ENCODE measurements around the gene PARP12.

Gene PARP12

GRCh38 chr7:140078392-140078791, 15.6 kb upstream of the PARP12 start:
- Histone ChIP-seq H3K9ac (ENCODE audit: low read length) (no peak overlapping the region), H3K18ac (ENCODE audit: low read length) (no peak overlapping the region), H2BK120ac (ENCODE audit: low read depth, low read length) (no peak overlapping the region), H3K79me2 (ENCODE audit: control insufficient read depth, insufficient read depth, low read length) (no peaks in the 10 kb centered on the region), H3K4me1 (ENCODE audit: control insufficient read depth, low read depth, low read length) (no peaks in the 10 kb centered on the region), H3K4me3 (ENCODE audit: low read length) (no peak overlapping the region), H3K4ac (ENCODE audit: low read depth, low read length) (no peak overlapping the region), H2BK5ac (ENCODE audit: low read length) (no peak overlapping the region), H3K4me2 (ENCODE audit: low read length) (no peak overlapping the region), H3K27ac (ENCODE audit: low read depth, low read length) (no peak overlapping the region), H4K5ac (ENCODE audit: low read length) (no peak overlapping the region), H4K8ac (ENCODE audit: low read depth, low read length) (no peak overlapping the region), H2BK15ac (replicated peaks; ENCODE audit: low read depth) (no peak overlapping the region), H3K56ac (ENCODE audit: low read length) (peak overlapping the region; percentile 25), H3K23ac (ENCODE audit: low read length) (peak overlapping the region; percentile 80), H2AK5ac (ENCODE audit: low read length) (no peak overlapping the region), H3K27me3 (ENCODE audit: insufficient read depth, low read length, poor library complexity) (no peaks in the 10 kb centered on the region), H3K79me1 (ENCODE audit: low read length) (no peaks in the 10 kb centered on the region), H3K36me3 (ENCODE audit: control insufficient read depth, insufficient read depth, low read length) (no peaks in the 10 kb centered on the region)
- WGBS (ENCODE audit: extremely low coverage, insufficient coverage, low lambda C conversion rate): no CpG with 5 or more reads among the region's 13 CpGs
- no peak for DNase-seq

DNA sequence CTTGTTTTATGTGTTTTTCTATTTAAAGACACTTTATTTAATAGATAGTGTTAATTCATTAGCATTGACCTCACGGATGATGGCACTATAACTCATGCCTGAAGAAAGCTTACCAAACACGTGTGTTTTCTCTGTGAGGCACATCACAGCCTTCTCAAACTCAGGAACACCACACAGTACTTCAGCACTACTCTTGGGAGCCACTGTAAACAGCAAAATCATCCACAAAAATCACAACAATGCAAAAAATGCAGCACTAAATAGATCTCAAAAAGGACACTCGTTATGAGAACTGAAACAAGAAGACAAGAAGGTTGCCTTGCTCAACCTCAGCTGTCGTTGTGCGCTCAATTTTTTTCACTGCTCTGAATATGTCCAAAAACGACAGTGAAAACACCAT, 12.0 kb upstream of the PARP12 start:
- Histone ChIP-seq H4K5ac (ENCODE audit: low read length) (no peak overlapping the region), H3K4me3 (ENCODE audit: low read length) (no peak overlapping the region), H3K79me1 (ENCODE audit: low read length) (no peaks in the 10 kb centered on the region), H3K9ac (ENCODE audit: low read length) (no peak overlapping the region), H2AK5ac (ENCODE audit: low read length) (no peak overlapping the region), H3K23ac (ENCODE audit: low read length) (no peak overlapping the region), H3K79me2 (ENCODE audit: control insufficient read depth, insufficient read depth, low read length) (no peaks in the 10 kb centered on the region), H3K27ac (ENCODE audit: low read depth, low read length) (no peak overlapping the region), H4K8ac (ENCODE audit: low read depth, low read length) (no peak overlapping the region), H3K18ac (ENCODE audit: low read length) (no peak overlapping the region), H3K36me3 (ENCODE audit: control insufficient read depth, insufficient read depth, low read length) (no peaks in the 10 kb centered on the region), H3K4ac (ENCODE audit: low read depth, low read length) (no peak overlapping the region), H3K56ac (ENCODE audit: low read length) (no peak overlapping the region), H2BK5ac (ENCODE audit: low read length) (no peak overlapping the region), H3K4me2 (ENCODE audit: low read length) (no peak overlapping the region), H2BK120ac (ENCODE audit: low read depth, low read length) (no peak overlapping the region), H3K4me1 (ENCODE audit: control insufficient read depth, low read depth, low read length) (no peaks in the 10 kb centered on the region), H2BK15ac (replicated peaks; ENCODE audit: low read depth) (no peak overlapping the region), H3K27me3 (ENCODE audit: insufficient read depth, low read length, poor library complexity) (no peaks in the 10 kb centered on the region)
- WGBS (ENCODE audit: extremely low coverage, insufficient coverage, low lambda C conversion rate): no CpG with 5 or more reads among the region's 6 CpGs
- DNase-seq: no peak

DNA sequence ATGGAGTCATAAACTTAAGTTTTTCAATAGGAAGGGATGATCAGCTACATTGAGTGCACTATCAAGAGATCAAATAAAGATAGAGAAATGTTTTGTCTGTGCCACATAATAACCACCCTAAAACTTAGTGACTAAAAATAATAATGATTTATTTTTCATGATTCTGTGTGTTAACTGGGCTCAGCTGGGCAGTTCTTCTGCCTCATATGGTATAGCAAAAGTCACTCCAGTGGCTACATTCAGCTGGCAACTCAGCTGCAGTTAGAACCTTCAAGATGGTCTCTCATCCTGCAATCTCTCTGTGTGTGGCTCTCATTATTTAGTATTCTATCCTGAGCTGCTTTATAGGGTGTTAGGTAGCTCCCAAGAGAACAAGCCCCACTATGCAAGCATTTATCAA, 7.8 kb upstream of the PARP12 start:
- Histone ChIP-seq H3K23ac (ENCODE audit: low read length) (no peak overlapping the region), H2BK15ac (replicated peaks; ENCODE audit: low read depth) (no peak overlapping the region), H2BK120ac (ENCODE audit: low read depth, low read length) (no peak overlapping the region), H3K4me1 (ENCODE audit: control insufficient read depth, low read depth, low read length) (no peaks in the 10 kb centered on the region), H3K36me3 (ENCODE audit: control insufficient read depth, insufficient read depth, low read length) (no peaks in the 10 kb centered on the region), H3K9ac (ENCODE audit: low read length) (no peak overlapping the region), H3K56ac (ENCODE audit: low read length) (no peak overlapping the region), H3K4ac (ENCODE audit: low read depth, low read length) (no peak overlapping the region), H3K79me2 (ENCODE audit: control insufficient read depth, insufficient read depth, low read length) (no peaks in the 10 kb centered on the region), H3K27ac (ENCODE audit: low read depth, low read length) (no peak overlapping the region), H3K4me2 (ENCODE audit: low read length) (no peak overlapping the region), H3K4me3 (ENCODE audit: low read length) (no peak overlapping the region), H3K79me1 (ENCODE audit: low read length) (no peaks in the 10 kb centered on the region), H3K27me3 (ENCODE audit: insufficient read depth, low read length, poor library complexity) (no peaks in the 10 kb centered on the region), H2AK5ac (ENCODE audit: low read length) (no peak overlapping the region), H2BK5ac (ENCODE audit: low read length) (no peak overlapping the region), H4K5ac (ENCODE audit: low read length) (no peak overlapping the region), H3K18ac (ENCODE audit: low read length) (no peak overlapping the region), H4K8ac (ENCODE audit: low read depth, low read length) (no peak overlapping the region)
- DNase-seq: no peak

DNA sequence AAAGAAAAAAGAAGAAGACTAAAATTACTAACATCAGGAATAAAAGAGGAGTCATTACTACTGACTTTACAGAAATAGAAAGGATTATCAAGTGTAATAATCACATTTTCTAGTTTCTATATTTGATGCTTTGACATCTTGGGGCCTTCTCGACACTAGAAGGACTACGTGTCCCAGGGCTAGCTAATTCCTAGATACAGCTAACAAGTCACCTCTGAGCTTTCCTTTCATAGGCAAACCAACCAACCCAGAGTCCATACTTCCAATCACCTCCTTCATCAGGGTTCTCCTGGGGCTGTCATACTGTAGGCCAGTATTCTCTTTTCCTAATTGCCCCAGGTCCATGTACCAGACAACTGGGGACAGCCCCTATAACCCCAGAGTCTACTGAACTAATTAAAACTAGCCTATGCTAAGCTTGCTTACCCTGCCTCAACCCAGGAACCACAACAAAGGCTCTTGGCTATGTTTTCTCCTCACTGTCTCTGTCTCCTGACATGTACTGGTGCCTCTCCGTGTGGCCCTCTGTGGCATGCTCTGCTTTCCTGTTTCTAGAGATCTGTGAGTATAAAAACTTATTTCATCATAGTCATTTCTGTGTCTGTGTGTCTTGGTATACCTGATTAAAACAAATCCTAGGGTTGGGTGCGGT, 6.7 kb upstream of the PARP12 start:
- H4K8ac ChIP-seq (ENCODE audit: low read depth, low read length): no peak overlapping the region
- WGBS (ENCODE audit: extremely low coverage, insufficient coverage, low lambda C conversion rate): no CpG with 5 or more reads among the region's 4 CpGs
- no peak overlapping the region for H3K4ac ChIP-seq (ENCODE audit: low read depth, low read length)
- H3K23ac ChIP-seq (ENCODE audit: low read length): no peak overlapping the region
- no peaks in the 10 kb centered on the region for H3K4me1 ChIP-seq (ENCODE audit: control insufficient read depth, low read depth, low read length)
- H2BK5ac ChIP-seq (ENCODE audit: low read length): no peak overlapping the region
- H2BK15ac ChIP-seq (replicated peaks; ENCODE audit: low read depth): no peak overlapping the region
- no peak overlapping the region for H3K4me3 ChIP-seq (ENCODE audit: low read length)
- no peak overlapping the region for H2BK120ac ChIP-seq (ENCODE audit: low read depth, low read length)
- no peaks in the 10 kb centered on the region for H3K79me2 ChIP-seq (ENCODE audit: control insufficient read depth, insufficient read depth, low read length)
- no peak overlapping the region for H3K4me2 ChIP-seq (ENCODE audit: low read length)
- H3K18ac ChIP-seq (ENCODE audit: low read length): no peak overlapping the region
- no peaks in the 10 kb centered on the region for H3K27me3 ChIP-seq (ENCODE audit: insufficient read depth, low read length, poor library complexity)
- no peak for DNase-seq
- H3K9ac ChIP-seq (ENCODE audit: low read length): no peak overlapping the region
- H2AK5ac ChIP-seq (ENCODE audit: low read length): no peak overlapping the region
- no peak overlapping the region for H3K27ac ChIP-seq (ENCODE audit: low read depth, low read length)
- no peaks in the 10 kb centered on the region for H3K79me1 ChIP-seq (ENCODE audit: low read length)
- no peak overlapping the region for H3K56ac ChIP-seq (ENCODE audit: low read length)
- H4K5ac ChIP-seq (ENCODE audit: low read length): no peak overlapping the region
- H3K36me3 ChIP-seq (ENCODE audit: control insufficient read depth, insufficient read depth, low read length): no peaks in the 10 kb centered on the region

DNA sequence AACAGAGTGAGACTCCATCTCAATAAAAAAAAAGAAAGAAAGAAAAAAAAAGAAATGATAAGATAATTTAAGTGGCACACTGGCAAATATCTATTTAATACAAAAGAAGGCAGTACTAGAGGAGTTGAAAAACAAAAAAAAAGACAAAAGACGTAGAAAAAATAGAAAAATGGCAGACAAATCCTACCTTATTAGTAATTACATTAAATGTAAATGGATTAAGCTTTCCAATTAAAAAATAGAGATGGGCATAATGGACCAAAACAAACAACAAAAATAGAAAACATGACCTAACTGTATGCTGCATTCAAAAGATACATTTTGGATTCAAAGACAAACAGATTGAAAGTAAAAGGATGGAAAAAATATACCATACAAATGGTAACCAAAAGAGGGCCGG, 5.3 kb upstream of the PARP12 start:
- WGBS (ENCODE audit: extremely low coverage, insufficient coverage, low lambda C conversion rate): no CpG with 5 or more reads among the region's 2 CpGs
- H3K18ac ChIP-seq (ENCODE audit: low read length): no peak overlapping the region
- H3K4me2 ChIP-seq (ENCODE audit: low read length): no peak overlapping the region
- peaks cover 4% of the 10 kb centered on the region for H3K27me3 ChIP-seq (ENCODE audit: insufficient read depth, low read length, poor library complexity)
- H3K79me1 ChIP-seq (ENCODE audit: low read length): no peaks in the 10 kb centered on the region
- no peak overlapping the region for H3K4me3 ChIP-seq (ENCODE audit: low read length)
- no peaks in the 10 kb centered on the region for H3K79me2 ChIP-seq (ENCODE audit: control insufficient read depth, insufficient read depth, low read length)
- H3K4ac ChIP-seq (ENCODE audit: low read depth, low read length): no peak overlapping the region
- no peak overlapping the region for H3K9ac ChIP-seq (ENCODE audit: low read length)
- H4K5ac ChIP-seq (ENCODE audit: low read length): no peak overlapping the region
- no peak overlapping the region for H3K27ac ChIP-seq (ENCODE audit: low read depth, low read length)
- no peaks in the 10 kb centered on the region for H3K4me1 ChIP-seq (ENCODE audit: control insufficient read depth, low read depth, low read length)
- H2AK5ac ChIP-seq (ENCODE audit: low read length): no peak overlapping the region
- DNase-seq: no peak
- no peak overlapping the region for H2BK120ac ChIP-seq (ENCODE audit: low read depth, low read length)
- no peak overlapping the region for H2BK5ac ChIP-seq (ENCODE audit: low read length)
- no peak overlapping the region for H4K8ac ChIP-seq (ENCODE audit: low read depth, low read length)
- no peak overlapping the region for H3K56ac ChIP-seq (ENCODE audit: low read length)
- H3K23ac ChIP-seq (ENCODE audit: low read length): no peak overlapping the region
- H2BK15ac ChIP-seq (replicated peaks; ENCODE audit: low read depth): no peak overlapping the region
- H3K36me3 ChIP-seq (ENCODE audit: control insufficient read depth, insufficient read depth, low read length): no peaks in the 10 kb centered on the region

GRCh38 chr7:140067052-140067451, 4.3 kb upstream of the PARP12 start:
- Histone ChIP-seq H3K18ac (ENCODE audit: low read length) (no peak overlapping the region), H3K4me1 (ENCODE audit: control insufficient read depth, low read depth, low read length) (no peaks in the 10 kb centered on the region), H3K23ac (ENCODE audit: low read length) (no peak overlapping the region), H3K9ac (ENCODE audit: low read length) (no peak overlapping the region), H2BK5ac (ENCODE audit: low read length) (no peak overlapping the region), H3K4me2 (ENCODE audit: low read length) (no peak overlapping the region), H3K4ac (ENCODE audit: low read depth, low read length) (no peak overlapping the region), H3K27me3 (ENCODE audit: insufficient read depth, low read length, poor library complexity) (peaks cover 4% of the 10 kb centered on the region), H3K79me2 (ENCODE audit: control insufficient read depth, insufficient read depth, low read length) (no peaks in the 10 kb centered on the region), H3K27ac (ENCODE audit: low read depth, low read length) (no peak overlapping the region), H2BK15ac (replicated peaks; ENCODE audit: low read depth) (no peak overlapping the region), H3K79me1 (ENCODE audit: low read length) (no peaks in the 10 kb centered on the region), H2AK5ac (ENCODE audit: low read length) (no peak overlapping the region), H2BK120ac (ENCODE audit: low read depth, low read length) (no peak overlapping the region), H4K8ac (ENCODE audit: low read depth, low read length) (no peak overlapping the region), H3K56ac (ENCODE audit: low read length) (no peak overlapping the region), H3K36me3 (ENCODE audit: control insufficient read depth, insufficient read depth, low read length) (no peaks in the 10 kb centered on the region), H4K5ac (ENCODE audit: low read length) (no peak overlapping the region), H3K4me3 (ENCODE audit: low read length) (no peak overlapping the region)
- no CpG with 5 or more reads among the region's 2 CpGs for WGBS (ENCODE audit: extremely low coverage, insufficient coverage, low lambda C conversion rate)
- DNase-seq: no peak
